Mesenchymal stem cell (in vitro differentiated cells and primary cell): Measurements from ENCODE around the gene SDHA.
"Not testable (repeated sequence)": the region's sequence is repeated elsewhere in the genome, so short reads cannot be mapped to it uniquely, and the experiment has no call there.

Source experiments
- DNase-seq: peaks from one replicate; pipeline ENCODE4 v3.0.0-alpha.2; 2013
- H2AFZ ChIP-seq: one replicate; pipeline ENCODE4 v1.6.1; 2013; ENCODE audit warnings: low read depth, mild to moderate bottlenecking, control low read depth, inconsistent platforms, low read length, moderate library complexity
- H2AK5ac ChIP-seq: 2 replicates; pipeline ENCODE4 v1.6.1; 2013; ENCODE audit warnings: low read length, moderate library complexity, mild to moderate bottlenecking, inconsistent platforms; ENCODE audit not compliant: severe bottlenecking
- H2BK120ac ChIP-seq: one replicate; pipeline ENCODE4 v1.6.1; 2013; ENCODE audit warnings: low read depth, mild to moderate bottlenecking, inconsistent platforms, low read length, moderate library complexity
- H2BK12ac ChIP-seq, 2 experiments: one replicate each; pipeline ENCODE4 v1.6.1; 2013; ENCODE audit warnings: inconsistent platforms in 2 of 2, low read length in 2 of 2, mild to moderate bottlenecking in 2 of 2, moderate library complexity in 2 of 2, control low read depth in 1 of 2
- H2BK15ac ChIP-seq: one replicate; pipeline ENCODE4 v1.6.1; 2013; ENCODE audit warnings: mild to moderate bottlenecking, low read depth, inconsistent platforms; ENCODE audit not compliant: poor library complexity, severe bottlenecking
- H2BK5ac ChIP-seq: 2 replicates; pipeline ENCODE4 v1.6.1; 2013; ENCODE audit warnings: low read depth, mild to moderate bottlenecking, low read length, control low read depth, inconsistent platforms; ENCODE audit not compliant: poor library complexity, severe bottlenecking
- H3K14ac ChIP-seq, 2 experiments: one replicate each; pipeline ENCODE4 v1.6.1; 2013; ENCODE audit warnings: inconsistent platforms in 2 of 2, low read length in 2 of 2, control low read depth in 1 of 2, mild to moderate bottlenecking in 1 of 2, moderate library complexity in 1 of 2
- H3K18ac ChIP-seq, 2 experiments: one replicate each; pipeline ENCODE4 v1.6.1; 2013; ENCODE audit warnings: inconsistent platforms in 2 of 2, low read length in 2 of 2, control low read depth in 1 of 2, low read depth in 1 of 2, mild to moderate bottlenecking in 1 of 2
- H3K23ac ChIP-seq, 2 experiments: one replicate each; pipeline ENCODE4 v1.6.1; 2013; ENCODE audit warnings: inconsistent platforms in 2 of 2, low read length in 2 of 2, mild to moderate bottlenecking in 2 of 2, moderate library complexity in 2 of 2, control low read depth in 1 of 2
- H3K27ac ChIP-seq: 2 replicates; pipeline ENCODE4 v1.5.1; 2013; ENCODE audit warnings: mild to moderate bottlenecking, moderate library complexity, low read length, control low read depth, inconsistent platforms; ENCODE audit not compliant: poor library complexity, severe bottlenecking
- H3K27me3 ChIP-seq, 2 experiments: 2 replicates each; pipeline versions ENCODE4 v1.6.1 to v1.7.0; 2013; ENCODE audit warnings: low read length in 2 of 2, mild to moderate bottlenecking in 2 of 2, moderate library complexity in 2 of 2, control low read depth in 1 of 2, inconsistent platforms in 1 of 2; ENCODE audit not compliant: control insufficient read depth in 1 of 2, insufficient read depth in 1 of 2
- H3K36me3 ChIP-seq, 2 experiments: 2 replicates each; pipeline versions ENCODE4 v1.6.1 to v1.7.0; 2013; ENCODE audit warnings: low read length in 2 of 2, control low read depth in 1 of 2, inconsistent platforms in 1 of 2, low read depth in 1 of 2, mild to moderate bottlenecking in 1 of 2; ENCODE audit not compliant: insufficient read depth in 2 of 2, control insufficient read depth in 1 of 2
- H3K4ac ChIP-seq, 2 experiments: one replicate each; pipeline ENCODE4 v1.6.1; 2013; ENCODE audit warnings: inconsistent platforms in 2 of 2, low read length in 2 of 2, mild to moderate bottlenecking in 2 of 2, moderate library complexity in 2 of 2, control low read depth in 1 of 2, low read depth in 1 of 2
- H3K4me1 ChIP-seq: 2 replicates; pipeline ENCODE4 v1.6.1; 2013; ENCODE audit warnings: low read depth, low read length, control low read depth; ENCODE audit not compliant: control insufficient read depth, insufficient read depth
- H3K4me2 ChIP-seq: 2 replicates; pipeline ENCODE4 v1.6.1; 2013; ENCODE audit warnings: low read length, mild to moderate bottlenecking, inconsistent platforms; ENCODE audit not compliant: poor library complexity, severe bottlenecking
- H3K4me3 ChIP-seq, 2 experiments: 2 replicates each; pipeline versions ENCODE4 v1.5.1 to v1.7.0; 2013; ENCODE audit warnings: low read length in 2 of 2, mild to moderate bottlenecking in 2 of 2, control low read depth in 1 of 2, low read depth in 1 of 2; ENCODE audit not compliant: insufficient read depth in 1 of 2
- H3K79me1 ChIP-seq: replicated peaks from 2 replicates; pipeline ENCODE4 v1.6.1; 2013; ENCODE audit warnings: mild to moderate bottlenecking, control low read depth, low read length, inconsistent platforms; ENCODE audit not compliant: poor library complexity, severe bottlenecking
- H3K9ac ChIP-seq: 2 replicates; pipeline ENCODE4 v1.7.0; 2013; ENCODE audit warnings: mild to moderate bottlenecking, low read length, moderate library complexity
- H3K9me3 ChIP-seq: 2 replicates; pipeline ENCODE4 v1.7.0; 2013; ENCODE audit warnings: mild to moderate bottlenecking, low read length; ENCODE audit not compliant: control insufficient read depth
- H4K8ac ChIP-seq: one replicate; pipeline ENCODE4 v1.6.1; 2013; ENCODE audit warnings: inconsistent platforms, mild to moderate bottlenecking, low read length, moderate library complexity
- H4K91ac ChIP-seq: one replicate; pipeline ENCODE4 v1.6.1; 2013; ENCODE audit warnings: mild to moderate bottlenecking, low read length, inconsistent platforms
- WGBS: methylation state at CpG from one replicate; pipeline ENCODE4 v1.1.7; 2013; ENCODE audit warnings: mixed read lengths; 5-methylcytosine and 5-hydroxymethylcytosine counted together

The SDHA gene

DNA sequence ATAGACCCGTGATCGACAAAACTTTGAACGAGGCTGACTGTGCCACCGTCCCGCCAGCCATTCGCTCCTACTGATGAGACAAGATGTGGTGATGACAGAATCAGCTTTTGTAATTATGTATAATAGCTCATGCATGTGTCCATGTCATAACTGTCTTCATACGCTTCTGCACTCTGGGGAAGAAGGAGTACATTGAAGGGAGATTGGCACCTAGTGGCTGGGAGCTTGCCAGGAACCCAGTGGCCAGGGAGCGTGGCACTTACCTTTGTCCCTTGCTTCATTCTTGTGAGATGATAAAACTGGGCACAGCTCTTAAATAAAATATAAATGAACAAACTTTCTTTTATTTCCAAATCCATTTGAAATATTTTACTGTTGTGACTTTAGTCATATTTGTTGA is 38.2 kb downstream of the SDHA start:
- WGBS = 97% methylated on average over 6 of the region's 8 CpGs
- DNase-seq, H2AFZ ChIP-seq: not testable (repeated sequence)

DNA sequence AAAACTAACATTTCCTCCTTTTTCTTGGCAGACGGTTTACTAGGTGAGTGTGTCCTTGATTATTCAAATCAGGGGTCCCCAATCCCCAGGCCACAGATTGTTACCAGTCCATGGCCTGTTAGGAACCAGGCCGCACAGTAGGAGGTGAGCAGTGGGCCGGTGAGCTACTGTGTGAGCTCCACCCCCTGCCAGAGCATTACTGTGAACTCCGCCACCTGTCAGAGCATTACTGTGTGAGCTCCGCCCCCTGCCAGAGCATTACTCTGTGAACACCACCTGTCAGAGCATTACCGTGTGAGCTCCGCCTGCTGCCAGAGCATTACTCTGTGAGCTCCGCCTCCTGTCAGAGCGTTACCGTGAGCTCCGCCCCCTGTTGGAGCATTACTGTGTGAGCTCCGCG is 39.0 kb downstream of the SDHA start:
- DNase-seq = no peak
- Histone ChIP-seq H2BK15ac (no peak overlapping the region), H3K4me2 (no peak overlapping the region), H3K9ac (no peak overlapping the region), H2BK12ac (no peak overlapping the region), H3K4me3 (no peak overlapping the region), H3K9me3 (no peaks in the 10 kb centered on the region), H3K27me3 (no peaks in the 10 kb centered on the region), H3K79me1 (peaks cover 5% of the 10 kb centered on the region), H3K27ac (no peak overlapping the region), H3K18ac (no peak overlapping the region), H3K4me1 (no peaks in the 10 kb centered on the region), H3K36me3 (peaks cover 30 to 40% of the 10 kb centered on the region in 2 experiments), H2BK120ac (no peak overlapping the region), H2BK5ac (no peak overlapping the region), H3K14ac (no peak overlapping the region), H4K91ac (no peak overlapping the region), H2AK5ac (no peak overlapping the region), H3K4ac (no peak overlapping the region), H2AFZ (no peak overlapping the region), H3K23ac (no peak overlapping the region), H4K8ac (no peak overlapping the region)
- WGBS = 99% methylated on average over 13 of the region's 13 CpGs

More for the DNA sequence above, 38.2 kb downstream of the SDHA start:
- not testable (repeated sequence) for H3K4ac ChIP-seq, H2AK5ac ChIP-seq, H3K14ac ChIP-seq, H4K8ac ChIP-seq, H4K91ac ChIP-seq, H3K4me2 ChIP-seq, H2BK12ac ChIP-seq, H3K9ac ChIP-seq, H3K27me3 ChIP-seq, H3K23ac ChIP-seq, H3K79me1 ChIP-seq, H3K18ac ChIP-seq, H2BK15ac ChIP-seq, H3K4me1 ChIP-seq, H2BK120ac ChIP-seq, H3K27ac ChIP-seq, H2BK5ac ChIP-seq, H3K9me3 ChIP-seq, H3K4me3 ChIP-seq
- H3K36me3 ChIP-seq = peaks cover 32 to 47% of the 10 kb centered on the region in 2 experiments

DNA sequence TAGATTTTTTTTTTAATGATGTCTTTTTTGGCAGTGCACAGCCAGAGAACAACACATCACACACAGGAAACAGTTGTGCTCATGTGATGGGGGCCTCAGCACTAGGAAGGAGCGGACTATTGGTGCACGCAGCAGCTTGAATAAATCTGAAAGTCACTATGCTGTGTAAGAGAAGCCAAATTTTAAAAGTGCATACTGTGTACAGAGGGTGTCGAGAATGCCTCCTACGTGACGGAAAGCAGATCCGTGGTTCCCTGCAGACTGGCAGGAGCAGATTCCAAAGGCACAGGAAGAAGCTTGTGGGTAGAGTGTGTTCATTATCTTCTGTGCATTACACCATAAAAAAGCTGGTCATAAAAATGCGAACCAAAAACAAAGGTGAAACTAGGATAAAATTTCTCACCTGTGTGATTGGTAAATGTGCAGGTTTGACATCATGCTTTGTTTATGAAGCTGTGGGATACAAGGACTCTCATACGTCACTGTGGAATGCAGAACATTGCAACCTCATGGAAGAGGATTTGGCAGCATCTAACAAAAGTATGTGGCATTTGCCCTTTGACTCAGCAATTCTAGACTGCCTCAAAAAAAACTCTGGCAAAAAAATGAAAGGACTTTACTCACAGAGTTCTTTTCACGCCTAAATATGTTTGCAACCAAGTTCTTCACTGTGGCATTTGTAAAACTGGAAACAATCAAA is 45.3 kb downstream of the SDHA start:
- not testable (repeated sequence) for H3K4me2 ChIP-seq, H4K91ac ChIP-seq, H3K14ac ChIP-seq, H3K27me3 ChIP-seq, H2BK120ac ChIP-seq, H3K4ac ChIP-seq, H2AK5ac ChIP-seq, H3K18ac ChIP-seq, H2BK15ac ChIP-seq, H3K9me3 ChIP-seq, H2BK12ac ChIP-seq, H4K8ac ChIP-seq, H3K4me3 ChIP-seq, H2BK5ac ChIP-seq, H3K79me1 ChIP-seq, H2AFZ ChIP-seq, H3K23ac ChIP-seq
- peaks cover 5 to 36% of the 10 kb centered on the region in 2 experiments for H3K36me3 ChIP-seq
- peak; percentile 95 for DNase-seq
- 6% methylated on average over 8 of the region's 9 CpGs for WGBS
- peak overlapping the region; percentile 77 for H3K27ac ChIP-seq
- H3K9ac ChIP-seq = peak overlapping the region; percentile 65
- peaks cover 11% of the 10 kb centered on the region for H3K4me1 ChIP-seq

DNA sequence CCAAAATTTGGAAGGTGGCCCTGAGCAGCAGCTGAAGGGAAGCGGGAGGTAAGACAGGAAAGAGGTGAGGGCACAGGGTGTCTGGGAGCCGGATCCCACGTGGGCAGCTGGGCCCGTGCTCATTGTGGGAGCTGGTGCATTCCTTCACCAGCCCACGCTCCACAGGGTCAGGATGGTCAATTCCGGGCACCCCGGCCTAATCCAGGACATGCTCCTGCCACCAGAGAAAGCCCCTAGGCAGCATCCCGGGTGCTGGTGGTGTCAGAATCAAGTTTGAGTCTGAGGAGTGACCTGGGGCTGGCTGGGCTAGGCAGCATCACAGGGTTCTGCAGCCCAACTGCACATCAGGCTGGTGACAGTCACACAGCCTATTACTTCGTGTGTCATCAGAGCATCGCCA is 46.2 kb downstream of the SDHA start:
- Histone ChIP-seq H3K18ac (peak overlapping the region; percentile 40 to 81), H2BK12ac (peak overlapping the region; percentile 22 to 97), H3K36me3 (peaks cover 3 to 36% of the 10 kb centered on the region in 2 experiments), H3K27me3 (no peaks in the 10 kb centered on the region), H3K4ac (peak overlapping the region in 1 of 2 experiments; percentile 78), H3K4me1 (peaks cover 11% of the 10 kb centered on the region), H3K14ac (peak overlapping the region in 1 of 2 experiments; percentile 92), H2AFZ (no peak overlapping the region), H3K4me2 (no peak overlapping the region), H3K9me3 (no peaks in the 10 kb centered on the region), H3K27ac (peak overlapping the region; percentile 68), H2AK5ac (peak overlapping the region; percentile 79), H4K8ac (peak overlapping the region; percentile 56), H3K4me3 (no peak overlapping the region), H2BK5ac (peak overlapping the region; percentile 47), H2BK15ac (peak overlapping the region; percentile 12), H3K79me1 (peaks cover 5% of the 10 kb centered on the region), H3K9ac (peak overlapping the region; percentile 59), H2BK120ac (peak overlapping the region; percentile 65), H4K91ac (peak overlapping the region; percentile 96), H3K23ac (peak overlapping the region in 1 of 2 experiments; percentile 23)
- WGBS = 81% methylated on average over 8 of the region's 10 CpGs
- no peak for DNase-seq
